GM19239 (cell line): ENCODE results near the gene ARL4D.

Experiments used
- DNase-seq: peaks from one replicate; pipeline ENCODE4 v3.0.0; 2011; ENCODE audit warnings: low spot score; ENCODE audit not compliant: insufficient read length
- FAIRE-seq: peaks from 2 replicates; lab custom pipeline; 2011; peaks lifted over from hg19 to GRCh38; lab: Jason Lieb, UNC

Gene ARL4D

DNA sequence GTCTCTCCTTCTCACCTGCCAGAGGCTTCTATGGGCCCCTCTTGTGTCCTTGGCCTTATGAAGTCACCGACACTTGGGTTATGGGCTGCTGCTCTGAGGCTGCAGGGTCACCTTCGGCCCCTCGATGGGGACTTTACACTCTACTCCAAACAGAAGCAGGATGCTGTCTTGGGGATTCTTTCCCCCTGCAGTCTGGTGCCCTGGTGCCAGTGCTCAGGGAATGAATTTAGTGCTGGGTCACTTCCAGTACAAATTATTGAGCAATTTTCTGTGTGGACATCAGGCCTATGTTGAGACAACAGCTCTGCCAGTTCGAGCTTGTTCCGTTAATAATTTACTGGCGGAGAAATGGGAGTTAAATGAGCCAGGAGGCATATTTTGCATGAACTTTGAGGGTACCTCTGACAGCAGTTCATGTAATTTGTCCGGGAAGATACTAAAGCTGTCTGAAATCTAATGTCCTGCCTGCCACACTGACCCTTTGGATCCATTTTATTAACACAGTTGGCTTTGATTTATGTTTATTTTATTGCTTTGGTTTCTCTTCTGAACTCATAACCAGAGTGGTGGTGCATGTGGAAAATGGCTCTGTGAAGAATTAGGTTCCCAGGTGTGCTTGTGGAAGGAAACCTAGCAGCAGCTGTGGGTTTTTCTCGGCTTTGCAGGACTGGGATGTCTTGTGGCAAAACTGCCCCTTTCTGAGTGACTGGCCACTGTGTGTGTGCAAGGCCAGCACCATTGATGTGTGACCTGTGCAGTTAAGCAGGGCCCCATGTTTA, 50.9 kb downstream of the ARL4D start:
- no peak for DNase-seq
- no peak for FAIRE-seq
